Left lung (tissue), 10 donors: ENCODE measurements around the gene GSTM1. TPM values are rescaled to one million over a fixed set of nuclear protein-coding genes. Genes with fewer than 3 reads are reported as not detected.

Experiments used
- ATAC-seq: fragments of 200-7000 bp; cut with Tn5 transposase; one replicate; pipeline ENCODE4 v1.9.1; 2020; ENCODE audit warnings: moderate library complexity
- DNase-seq, 4 donors: peaks; one replicate each; pipeline ENCODE4 v3.0.0-alpha.2; 2013 to 2020
- H3K27ac ChIP-seq, 2 donors: fragments of 200-600 bp; sonication (generic) in 1 of 2; one replicate each; pipeline versions ENCODE4 v1.5.0 to v1.8.0; 2020 to 2021
- H3K27me3 ChIP-seq, 2 donors: fragments of 200-600 bp; sonication (generic) in 1 of 2; one replicate each; pipeline versions ENCODE4 v1.5.0 to v1.8.0; 2020 to 2021
- H3K36me3 ChIP-seq, 2 donors: fragments of 200-600 bp; sonication (generic) in 1 of 2; one replicate each; pipeline versions ENCODE4 v1.5.0 to v1.8.0; 2020 to 2021
- H3K4me1 ChIP-seq, 2 donors: fragments of 200-600 bp; one replicate each; pipeline ENCODE4 v1.8.0; 2021
- H3K4me3 ChIP-seq, 2 donors: fragments of 200-600 bp; sonication (generic) in 1 of 2; one replicate each; pipeline versions ENCODE4 v1.5.0 to v1.8.0; 2020 to 2021; ENCODE audit warnings: mild to moderate bottlenecking in 1 of 2
- H3K9me3 ChIP-seq, 2 donors: fragments of 200-600 bp; sonication (generic) in 1 of 2; one replicate each; pipeline versions ENCODE4 v1.5.0 to v1.8.0; 2020 to 2021
- CTCF ChIP-seq, 2 donors: fragments of 200-600 bp; sonication (generic) in 1 of 2; IDR thresholded peaks; one replicate each; pipeline versions ENCODE4 v1.5.0 to v1.8.0; 2021; ENCODE audit warnings: antibody characterized with exemption in 2 of 2
- intact Hi-C, 2 donors: fragments of 100-400 bp; cut with DNase I; formaldehyde crosslinking; loops; one replicate each; pipeline versions ENCODE4 v1.11.2 to v1.14.2; 2022
- polyA plus RNA-seq, 6 donors: library from polyadenylated mRNA; unstranded; fragments of 120-200 nt; gene quantifications; one replicate each; pipeline ENCODE4 v1.2.1, GENCODE V29; 2013; ENCODE audit not compliant: insufficient read length in 6 of 6
- total RNA-seq, 2 donors: library from RNA; stranded (reverse); fragmentation: NEBNext Ultra II Directional; extraction: Animal tissue kit (Norgen Biotek cat#: 25700); gene quantifications; one replicate each; pipeline ENCODE4 v1.2.1, GENCODE V29; 2021
- donor health status: DM: no; HTN: yes; CAD: no.
- donor health status: DM: no; HTN: no; CAD: no.

Gene GSTM1
- total and polyA plus RNA-seq, 8 donors = 1.7 to 165 (median 96.2) TPM; not detected in 1

- Histone ChIP-seq H3K27ac (no peak overlapping the region), H3K36me3 (no peaks in the 10 kb centered on the region), H3K27me3 (peaks cover 0 to 7% of the 10 kb centered on the region in 2 donors), H3K4me1 (no peaks in the 10 kb centered on the region), H3K4me3 (no peak overlapping the region), H3K9me3 (peaks cover 0 to 12% of the 10 kb centered on the region in 2 donors)
- DNase-seq (no peak), ATAC-seq (no peak)
- TF ChIP-seq CTCF (IDR thresholded peaks at IDR 0.05) = no peak
- intact Hi-C loops = no loop called here
Observed at GRCh38 chr1:109713636-109714035, 26.0 kb downstream of the GSTM1 start.

- Histone ChIP-seq H3K27ac (no peak overlapping the region), H3K9me3 (peaks cover 0 to under 1% of the 10 kb centered on the region in 2 donors), H3K4me3 (no peak overlapping the region), H3K27me3 (peaks cover 0 to 7% of the 10 kb centered on the region in 2 donors), H3K36me3 (no peaks in the 10 kb centered on the region), H3K4me1 (no peaks in the 10 kb centered on the region)
- no peak for ATAC-seq
- TF ChIP-seq CTCF (IDR thresholded peaks at IDR 0.05) = no peak
- intact Hi-C loops = loop anchor here in 1 of 2 donors (5.0 kb wide), 1 partner anchor 43 kb away; no protein-coding TSS in a partner anchor
- no peak for DNase-seq
Observed at GRCh38 chr1:109714661-109715372, 27.2 kb downstream of the GSTM1 start.

- DNase-seq = peak in 1 of 4 donors; percentile 46
- peaks cover 0 to 7% of the 10 kb centered on the region in 2 donors for H3K27me3 ChIP-seq
- intact Hi-C loops = loop anchor here in 1 of 2 donors (5.0 kb wide), 1 partner anchor 44 kb away; no protein-coding TSS in a partner anchor
Observed at GRCh38 chr1:109716121-109716520, 28.5 kb downstream of the GSTM1 start.

GRCh38 chr1:109716570-109717090 is 29.0 kb downstream of the GSTM1 start:
- Histone ChIP-seq H3K36me3 (no peaks in the 10 kb centered on the region), H3K4me3 (no peak overlapping the region), H3K4me1 (no peaks in the 10 kb centered on the region), H3K27me3 (peaks cover 0 to 6% of the 10 kb centered on the region in 2 donors), H3K27ac (no peak overlapping the region), H3K9me3 (no peaks in the 10 kb centered on the region)
- no peak for ATAC-seq
- TF ChIP-seq CTCF (IDR thresholded peaks at IDR 0.05) = no peak
- no peak for DNase-seq
- intact Hi-C loops = loop anchor here in 1 of 2 donors (5.0 kb wide), 1 partner anchor 44 kb away; no protein-coding TSS in a partner anchor

More at GRCh38 chr1:109716121-109716520, 28.5 kb downstream of the GSTM1 start:
- no peaks in the 10 kb centered on the region for H3K9me3 ChIP-seq
- no peak for TF ChIP-seq CTCF (IDR thresholded peaks at IDR 0.05)
- H3K4me1 ChIP-seq = no peaks in the 10 kb centered on the region
- ATAC-seq = no peak
- H3K36me3 ChIP-seq = no peaks in the 10 kb centered on the region
- H3K4me3 ChIP-seq = no peak overlapping the region
- H3K27ac ChIP-seq = no peak overlapping the region

- ATAC-seq (no peak), DNase-seq (no peak)
- H3K27ac ChIP-seq = no peak overlapping the region
- no peaks in the 10 kb centered on the region for H3K36me3 ChIP-seq
- no peak for TF ChIP-seq CTCF (IDR thresholded peaks at IDR 0.05)
- H3K4me1 ChIP-seq = no peaks in the 10 kb centered on the region
- intact Hi-C loops = loop anchor here in 1 of 2 donors (5.0 kb wide), 1 partner anchor 45 kb away; no protein-coding TSS in a partner anchor
- H3K27me3 ChIP-seq = no peaks in the 10 kb centered on the region
- H3K4me3 ChIP-seq = no peak overlapping the region
- H3K9me3 ChIP-seq = no peaks in the 10 kb centered on the region
Observed at GRCh38 chr1:109717729-109718128, 30.1 kb downstream of the GSTM1 start.
